ENCODE measurements around the gene PIK3R5. TPM values are rescaled to one million over a fixed set of nuclear protein-coding genes. Genes with fewer than 3 reads are reported as not detected.

PIK3R5 gene
- total RNA-seq, 1 experiment from 2014 or later = 0.09 TPM

DNA sequence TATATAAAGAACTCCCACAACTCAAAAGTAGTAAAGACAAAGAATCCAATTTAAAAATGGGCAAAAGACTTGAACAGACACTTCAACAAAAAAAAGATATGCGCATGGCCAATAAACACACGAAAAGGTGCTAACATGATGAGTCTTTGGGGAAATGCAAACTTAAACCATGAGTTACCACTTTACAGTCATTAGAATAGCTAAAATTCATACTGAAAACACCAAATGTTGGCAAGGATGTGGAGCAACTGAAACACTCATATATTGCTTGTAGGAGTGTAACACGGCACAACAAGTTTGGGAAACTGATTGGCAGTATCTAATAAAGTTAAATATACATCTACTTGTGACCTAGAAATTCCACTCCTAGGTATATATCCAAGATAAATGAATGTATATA, 3.0 kb upstream of the PIK3R5 start:
- Histone ChIP-seq H3K4me1 (ENCODE audit: insufficient read depth, low read length, poor library complexity, severe bottlenecking) (no peaks in the 10 kb centered on the region), H3K36me3 (ENCODE audit: insufficient read depth, low read length, poor library complexity, severe bottlenecking) (no peaks in the 10 kb centered on the region), H3K27me3 (replicated peaks; ENCODE audit: insufficient read depth, low read depth, low read length, poor library complexity) (peaks cover 53% of the 10 kb centered on the region), H3K27ac (ENCODE audit: low read depth, low read length, poor library complexity, severe bottlenecking) (no peak overlapping the region), H3K4me3 (ENCODE audit: low read depth, low read length, poor library complexity, severe bottlenecking) (no peak overlapping the region), H3K9me3 (ENCODE audit: low read depth, low read length, poor library complexity, severe bottlenecking) (no peaks in the 10 kb centered on the region)
- CTCF ChIA-PET = no interaction called here
- TF ChIP-seq CTCF (conservative IDR thresholded peaks at IDR 0.05; ENCODE audit: low read depth, low read length) (no peak), EZH2 (IDR thresholded peaks at IDR 0.05; ENCODE audit: borderline replicate concordance, low read depth, low read length, poor library complexity, severe bottlenecking) (no peak)
- intact Hi-C loops (cut with micrococcal nuclease; ENCODE audit: unreplicated experiment) = no loop called here
- BruUV-seq (replicated peaks) = no TSS peak
- no peak for DNase-seq (ENCODE audit: low spot score)
- POLR2A ChIA-PET (ENCODE audit: low non-redundant PET) = no interaction called here

DNA sequence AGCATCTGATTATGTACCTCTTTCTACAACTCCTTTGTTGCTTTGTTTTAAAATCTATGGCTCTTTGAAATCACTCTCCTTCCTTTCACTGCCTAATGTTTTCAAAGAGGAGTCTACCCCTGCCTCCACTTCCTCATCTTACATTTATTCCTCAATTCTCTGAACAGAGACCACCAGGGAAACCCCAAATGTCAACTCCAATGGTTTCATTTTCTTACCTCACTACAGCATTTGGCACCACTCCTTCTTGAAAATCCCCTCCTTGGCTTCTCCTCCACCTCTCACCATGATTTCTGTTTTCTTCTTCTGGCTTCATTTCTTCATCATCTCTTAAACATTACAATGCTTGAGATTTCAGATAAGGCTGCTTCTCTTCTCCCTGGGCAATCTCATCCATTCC, 2.4 kb upstream of the PIK3R5 start:
- BruUV-seq (replicated peaks) = no TSS peak
- intact Hi-C loops (cut with micrococcal nuclease; ENCODE audit: unreplicated experiment) = no loop called here
- Histone ChIP-seq H3K4me3 (ENCODE audit: low read depth, low read length, poor library complexity, severe bottlenecking) (no peak overlapping the region), H3K27me3 (replicated peaks; ENCODE audit: insufficient read depth, low read depth, low read length, poor library complexity) (peaks cover 53% of the 10 kb centered on the region), H3K4me1 (ENCODE audit: insufficient read depth, low read length, poor library complexity, severe bottlenecking) (no peaks in the 10 kb centered on the region), H3K9me3 (ENCODE audit: low read depth, low read length, poor library complexity, severe bottlenecking) (no peaks in the 10 kb centered on the region), H3K27ac (ENCODE audit: low read depth, low read length, poor library complexity, severe bottlenecking) (no peak overlapping the region), H3K36me3 (ENCODE audit: insufficient read depth, low read length, poor library complexity, severe bottlenecking) (no peaks in the 10 kb centered on the region)
- no peak for DNase-seq (ENCODE audit: low spot score)
- ChIA-PET CTCF (no interaction called here), POLR2A (ENCODE audit: low non-redundant PET) (no interaction called here)
- no peak for TF ChIP-seq CTCF (conservative IDR thresholded peaks at IDR 0.05; ENCODE audit: low read depth, low read length)
- TF ChIP-seq EZH2 (IDR thresholded peaks at IDR 0.05; ENCODE audit: borderline replicate concordance, low read depth, low read length, poor library complexity, severe bottlenecking) = no peak

GRCh38 chr17:8966926-8967325, 1.4 kb upstream of the PIK3R5 start:
- BruUV-seq (replicated peaks) = no TSS peak
- Histone ChIP-seq H3K27ac (ENCODE audit: low read depth, low read length, poor library complexity, severe bottlenecking) (no peak overlapping the region), H3K4me3 (ENCODE audit: low read depth, low read length, poor library complexity, severe bottlenecking) (no peak overlapping the region), H3K27me3 (replicated peaks; ENCODE audit: insufficient read depth, low read depth, low read length, poor library complexity) (peaks cover 53% of the 10 kb centered on the region), H3K36me3 (ENCODE audit: insufficient read depth, low read length, poor library complexity, severe bottlenecking) (no peaks in the 10 kb centered on the region), H3K4me1 (ENCODE audit: insufficient read depth, low read length, poor library complexity, severe bottlenecking) (no peaks in the 10 kb centered on the region), H3K9me3 (ENCODE audit: low read depth, low read length, poor library complexity, severe bottlenecking) (no peaks in the 10 kb centered on the region)
- intact Hi-C loops (cut with micrococcal nuclease; ENCODE audit: unreplicated experiment) = no loop called here
- ChIA-PET POLR2A (ENCODE audit: low non-redundant PET) (no interaction called here), CTCF (no interaction called here)
- no peak for DNase-seq (ENCODE audit: low spot score)
- TF ChIP-seq CTCF (conservative IDR thresholded peaks at IDR 0.05; ENCODE audit: low read depth, low read length) (no peak), EZH2 (IDR thresholded peaks at IDR 0.05; ENCODE audit: borderline replicate concordance, low read depth, low read length, poor library complexity, severe bottlenecking) (no peak)

All from A673 (cell line).